Right ventricle myocardium inferior (tissue), 1 donor: ENCODE measurements around the gene KIF1A. TPM values are rescaled to one million over a fixed set of nuclear protein-coding genes. Genes with fewer than 3 reads are reported as not detected.
"Not testable (repeated sequence)": the region's sequence is repeated elsewhere in the genome, so short reads cannot be mapped to it uniquely, and the experiment has no call there.

Experiments used
- ATAC-seq: fragments of 200-7000 bp; cut with Tn5 transposase; one replicate; pipeline ENCODE4 v1.9.1; 2020; ENCODE audit warnings: mild to moderate bottlenecking, moderate library complexity
- DNase-seq: peaks from one replicate; pipeline ENCODE4 v3.0.0; 2021; ENCODE audit errors: missing footprints
- intact Hi-C: fragments of 100-400 bp; cut with DNase I; formaldehyde crosslinking; loops from one replicate; pipeline ENCODE4 v1.11.0; 2022
- total RNA-seq: library from RNA; stranded (reverse); fragmentation: NEBNext Ultra II Directional; extraction: Animal tissue kit (Norgen Biotek cat#: 25700); gene quantifications from one replicate; pipeline ENCODE4 v1.2.1, GENCODE V29; 2021
- donor health status: DM: no; HTN: yes; CAD: no; lungs with severe emphysema.

Gene KIF1A
- total RNA-seq, 1 donor from 2014 or later = 1.5 TPM

GRCh38 chr2:240702640-240703011 is 117.4 kb downstream of the KIF1A start:
- ATAC-seq (no peak), DNase-seq (peak; percentile 20)
- intact Hi-C loops = loop anchor here (10.0 kb wide), 1 partner anchor 188 kb away; no protein-coding TSS in a partner anchor

GRCh38 chr2:240701736-240702639 is 118.0 kb downstream of the KIF1A start:
- ATAC-seq (no peak), DNase-seq (peak; percentile 49)
- intact Hi-C loops = loop anchor here (10.0 kb wide), 1 partner anchor 187 kb away; no protein-coding TSS in a partner anchor

GRCh38 chr2:240701091-240701735 is 118.8 kb downstream of the KIF1A start:
- ATAC-seq (no peak), DNase-seq (peak; percentile 60)
- intact Hi-C loops = loop anchor here (10.0 kb wide), 1 partner anchor 186 kb away; no protein-coding TSS in a partner anchor

DNA sequence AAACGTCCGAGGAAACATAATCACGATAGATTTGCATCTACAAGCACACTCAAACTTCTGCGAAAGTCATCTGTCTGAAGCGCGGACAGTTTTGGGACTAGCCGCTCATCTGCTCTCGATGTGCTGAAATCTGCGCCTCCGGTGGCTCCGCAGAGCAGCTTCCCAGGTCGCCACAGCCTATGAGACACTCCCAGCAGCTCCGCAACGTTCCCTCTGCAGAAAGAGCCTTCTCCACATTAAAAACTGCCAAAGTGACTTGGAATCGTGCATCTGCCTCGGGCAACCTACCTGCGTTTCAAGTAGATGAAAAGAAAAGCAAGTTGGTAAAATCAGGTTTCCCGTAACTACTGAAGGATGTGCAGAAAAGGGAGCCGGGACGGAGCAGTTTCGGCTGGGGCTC is 119.4 kb downstream of the KIF1A start:
- peak; percentile 18 for DNase-seq
- not testable (repeated sequence) for ATAC-seq
- intact Hi-C loops = loop anchor here (10.0 kb wide), 1 partner anchor 186 kb away; no protein-coding TSS in a partner anchor

- DNase-seq = peak; percentile 20
- not testable (repeated sequence) for ATAC-seq
- intact Hi-C loops = loop anchor here (10.0 kb wide), 1 partner anchor 185 kb away; no protein-coding TSS in a partner anchor
These were observed 120.2 kb downstream of the KIF1A start for GRCh38 chr2:240699835-240700234.

GRCh38 chr2:240698852-240699561 is 121.0 kb downstream of the KIF1A start:
- intact Hi-C loops, DNase-seq: not testable (repeated sequence)
- ATAC-seq = peak; percentile 23

- intact Hi-C loops, ATAC-seq, DNase-seq: not testable (repeated sequence)
These were observed 123.5 kb downstream of the KIF1A start for GRCh38 chr2:240696469-240696868.

DNA sequence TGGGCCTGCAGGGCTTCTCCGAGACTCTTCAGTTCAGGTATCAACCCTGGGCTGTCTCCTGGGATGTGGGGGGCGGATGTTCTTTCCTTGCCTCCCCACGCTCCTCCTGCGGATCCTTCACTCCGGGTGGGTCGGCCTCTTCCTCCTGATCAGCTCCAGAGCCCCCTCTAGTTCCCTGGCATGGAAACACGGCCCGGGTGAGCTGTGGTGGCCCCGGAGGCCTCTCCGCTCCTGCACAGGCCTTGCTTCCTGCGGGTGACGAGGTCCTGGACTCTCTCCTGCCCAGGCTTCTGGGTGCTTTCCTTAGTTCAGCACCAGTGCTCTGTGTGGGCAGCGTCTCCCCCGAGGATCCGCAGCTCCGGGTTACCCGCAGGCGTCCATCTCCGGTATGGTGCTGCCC is 124.4 kb downstream of the KIF1A start:
- intact Hi-C loops, ATAC-seq, DNase-seq: not testable (repeated sequence)

GRCh38 chr2:240694304-240694703 is 125.7 kb downstream of the KIF1A start:
- DNase-seq, intact Hi-C loops: not testable (repeated sequence)

GRCh38 chr2:240692583-240693561 is 127.1 kb downstream of the KIF1A start:
- ATAC-seq, intact Hi-C loops, DNase-seq: not testable (repeated sequence)

More at GRCh38 chr2:240694304-240694703, 125.7 kb downstream of the KIF1A start:
- not testable (repeated sequence) for ATAC-seq

GRCh38 chr2:240691631-240692420 is 128.2 kb downstream of the KIF1A start, which contains the start of gene AQP12A:
TSS of gene AQP12A (plus strand) at chr2:240691866. CDS start at chr2:240691914, 48 bp downstream.
- DNase-seq = peak; percentile 28
- intact Hi-C loops, ATAC-seq: not testable (repeated sequence)

GRCh38 chr2:240691075-240691427 is 129.0 kb downstream of the KIF1A start:
- DNase-seq, ATAC-seq, intact Hi-C loops: not testable (repeated sequence)

DNA sequence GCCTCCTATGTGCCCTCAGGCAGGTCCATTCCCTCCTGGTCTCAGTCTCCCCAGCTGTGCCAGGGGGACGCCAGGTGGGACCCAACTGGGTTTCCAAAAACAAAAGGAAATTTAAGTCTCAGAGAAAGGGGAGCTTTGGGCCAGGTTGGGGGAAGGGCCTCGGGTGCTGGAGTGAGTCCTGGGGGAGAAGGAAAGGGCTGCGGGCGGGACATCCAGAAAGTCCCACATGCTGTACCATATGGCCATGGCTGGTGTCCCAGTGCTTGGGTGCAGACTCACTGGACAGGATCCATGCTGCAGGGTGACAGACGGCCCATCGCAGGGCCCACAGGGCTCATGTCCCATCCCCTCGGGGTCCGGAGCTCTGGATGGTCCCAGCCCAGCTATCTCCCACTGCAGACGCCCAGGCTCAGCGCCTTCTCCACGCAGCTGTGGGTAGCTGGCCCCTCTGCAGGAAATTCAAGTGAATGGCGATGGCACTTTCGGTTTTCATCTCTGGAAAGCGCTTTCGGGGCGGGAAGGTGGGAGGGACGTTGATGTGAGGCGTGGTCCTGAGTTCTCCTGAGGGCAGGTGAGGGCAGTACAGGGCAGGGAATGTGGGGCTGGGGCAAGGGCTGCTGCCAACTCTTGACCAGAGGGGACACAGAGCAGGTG is 129.5 kb downstream of the KIF1A start:
- ATAC-seq, DNase-seq, intact Hi-C loops: not testable (repeated sequence)

GRCh38 chr2:240689975-240690374 is 130.0 kb downstream of the KIF1A start:
- ATAC-seq (no peak), DNase-seq (peak; percentile 33)
- intact Hi-C loops = no loop called here

- intact Hi-C loops = no loop called here
- DNase-seq (peak; percentile 53), ATAC-seq (no peak)
These were observed 131.5 kb downstream of the KIF1A start for GRCh38 chr2:240688553-240688919.
